ENCODE results near the gene SRPX.

The SRPX gene

GRCh38 chrX:38105216-38105725, 115.4 kb downstream of the SRPX start:
- no peak for TF ChIP-seq CTCF (IDR thresholded peaks at IDR 0.05; ENCODE audit: low read depth, low read length)
- no peak overlapping the region for H3K4me3 ChIP-seq (ENCODE audit: low read depth, low read length)

GRCh38 chrX:38103857-38104812, 116.5 kb downstream of the SRPX start:
- TF ChIP-seq CTCF (IDR thresholded peaks at IDR 0.05; ENCODE audit: low read depth, low read length) = no peak
- H3K4me3 ChIP-seq (ENCODE audit: low read depth, low read length) = no peak overlapping the region

- no peak overlapping the region for H3K4me3 ChIP-seq (ENCODE audit: low read depth, low read length)
Measured at GRCh38 chrX:38102875-38103274, 117.8 kb downstream of the SRPX start.

GRCh38 chrX:38102240-38102639, 118.4 kb downstream of the SRPX start:
- TF ChIP-seq CTCF (IDR thresholded peaks at IDR 0.05; ENCODE audit: low read depth, low read length) = no peak
- no peak overlapping the region for H3K4me3 ChIP-seq (ENCODE audit: low read depth, low read length)

More at GRCh38 chrX:38102875-38103274, 117.8 kb downstream of the SRPX start:
- no peak for TF ChIP-seq CTCF (IDR thresholded peaks at IDR 0.05; ENCODE audit: low read depth, low read length)

GRCh38 chrX:38099688-38100087, 121.0 kb downstream of the SRPX start:
- TF ChIP-seq CTCF (IDR thresholded peaks at IDR 0.05; ENCODE audit: low read depth, low read length) = no peak
- H3K4me3 ChIP-seq (ENCODE audit: low read depth, low read length) = no peak overlapping the region
